ENCODE measurements around the gene ULBP1.
"Not testable (repeated sequence)": the region's sequence is repeated elsewhere in the genome, so short reads cannot be mapped to it uniquely, and the experiment has no call there.

Gene ULBP1

GRCh38 chr6:149948011-149948410, 15.7 kb upstream of the ULBP1 start:
- Histone ChIP-seq H3K27ac (no peak overlapping the region), H3K4me1 (no peaks in the 10 kb centered on the region), H3K4me3 (no peak overlapping the region), H3K27me3 (peaks cover 0 to 49% of the 10 kb centered on the region in 2 donors), H3K9me3 (no peaks in the 10 kb centered on the region), H3K36me3 (no peaks in the 10 kb centered on the region)
- TF ChIP-seq CTCF (IDR thresholded peaks at IDR 0.05): no peak
- no peak for DNase-seq
- intact Hi-C loops (cut with DNase I; ENCODE audit: low total_unique reads): no loop called here

- TF ChIP-seq CTCF (IDR thresholded peaks at IDR 0.05): no peak
- no peak overlapping the region for H3K4me3 ChIP-seq
These were observed 15.1 kb upstream of the ULBP1 start for GRCh38 chr6:149948616-149949015.

GRCh38 chr6:149950423-149950822, 13.3 kb upstream of the ULBP1 start:
- Histone ChIP-seq H3K4me3 (no peak overlapping the region), H3K9me3 (no peaks in the 10 kb centered on the region), H3K36me3 (no peaks in the 10 kb centered on the region), H3K4me1 (peaks cover 0 to 7% (median 1%) of the 10 kb centered on the region in 4 donors), H3K27me3 (peaks cover 0 to 67% of the 10 kb centered on the region in 2 donors), H3K27ac (no peak overlapping the region)
- TF ChIP-seq CTCF (IDR thresholded peaks at IDR 0.05): no peak
- intact Hi-C loops (cut with DNase I; ENCODE audit: low total_unique reads): no loop called here
- no peak for DNase-seq

More at GRCh38 chr6:149948616-149949015, 15.1 kb upstream of the ULBP1 start:
- no peak for DNase-seq
- Histone ChIP-seq H3K27me3 (peaks cover 0 to 52% of the 10 kb centered on the region in 2 donors), H3K27ac (no peak overlapping the region), H3K4me1 (no peaks in the 10 kb centered on the region), H3K9me3 (no peaks in the 10 kb centered on the region), H3K36me3 (no peaks in the 10 kb centered on the region)
- intact Hi-C loops (cut with DNase I; ENCODE audit: low total_unique reads): no loop called here

- H3K9me3 ChIP-seq: no peaks in the 10 kb centered on the region
- peaks cover 0 to 74% of the 10 kb centered on the region in 2 donors for H3K27me3 ChIP-seq
- no peaks in the 10 kb centered on the region for H3K36me3 ChIP-seq
- no peak for DNase-seq
- no peak for TF ChIP-seq CTCF (IDR thresholded peaks at IDR 0.05)
- intact Hi-C loops (cut with DNase I; ENCODE audit: low total_unique reads): no loop called here
- H3K27ac ChIP-seq: no peak overlapping the region
- H3K4me3 ChIP-seq: no peak overlapping the region
- H3K4me1 ChIP-seq: peaks cover 0 to 7% (median 1%) of the 10 kb centered on the region in 4 donors
These were observed 12.6 kb upstream of the ULBP1 start for GRCh38 chr6:149951096-149951495.

GRCh38 chr6:149951626-149952025, 12.1 kb upstream of the ULBP1 start:
- no peak overlapping the region for H3K4me3 ChIP-seq
- DNase-seq: no peak
- no peaks in the 10 kb centered on the region for H3K9me3 ChIP-seq
- no peak overlapping the region for H3K27ac ChIP-seq
- peaks cover 0 to 7% (median 1%) of the 10 kb centered on the region in 4 donors for H3K4me1 ChIP-seq
- TF ChIP-seq CTCF (IDR thresholded peaks at IDR 0.05): no peak
- H3K36me3 ChIP-seq: no peaks in the 10 kb centered on the region
- intact Hi-C loops (cut with DNase I; ENCODE audit: low total_unique reads): no loop called here
- H3K27me3 ChIP-seq: peaks cover 0 to 78% of the 10 kb centered on the region in 2 donors

- DNase-seq; H3K27ac ChIP-seq; H3K36me3 ChIP-seq; H3K9me3 ChIP-seq; H3K4me3 ChIP-seq; H3K4me1 ChIP-seq; intact Hi-C loops (cut with DNase I; ENCODE audit: low total_unique reads): not testable (repeated sequence)
- peaks cover 0 to 85% of the 10 kb centered on the region in 2 donors for H3K27me3 ChIP-seq
These were observed 10.4 kb upstream of the ULBP1 start for GRCh38 chr6:149953390-149953789.

GRCh38 chr6:149953934-149954327, 9.8 kb upstream of the ULBP1 start:
- H3K4me1 ChIP-seq; H3K4me3 ChIP-seq; H3K36me3 ChIP-seq; H3K27ac ChIP-seq; intact Hi-C loops (cut with DNase I; ENCODE audit: low total_unique reads); DNase-seq; H3K9me3 ChIP-seq: not testable (repeated sequence)
- H3K27me3 ChIP-seq: peaks cover 0 to 84% of the 10 kb centered on the region in 2 donors

- H3K4me3 ChIP-seq; DNase-seq; intact Hi-C loops (cut with DNase I; ENCODE audit: low total_unique reads); H3K4me1 ChIP-seq; H3K27ac ChIP-seq; H3K36me3 ChIP-seq; H3K9me3 ChIP-seq: not testable (repeated sequence)
- peaks cover 0 to 83% of the 10 kb centered on the region in 2 donors for H3K27me3 ChIP-seq
These were observed 9.3 kb upstream of the ULBP1 start for GRCh38 chr6:149954328-149954983.

- DNase-seq; H3K36me3 ChIP-seq; H3K4me1 ChIP-seq; H3K27ac ChIP-seq; intact Hi-C loops (cut with DNase I; ENCODE audit: low total_unique reads); H3K4me3 ChIP-seq; H3K9me3 ChIP-seq: not testable (repeated sequence)
- peaks cover 0 to 80% of the 10 kb centered on the region in 2 donors for H3K27me3 ChIP-seq
These were observed 8.6 kb upstream of the ULBP1 start for GRCh38 chr6:149954984-149955653.

All from tibial artery (tissue), 4 donors.